SU-DHL-6 (cell line): Measurements from ENCODE around the gene GIPC1.

Experiments used
- EZH2phosphoT487 ChIP-seq: fragments of 200-600 bp; sonication (generic), shearing (Covaris generic); conservative IDR thresholded peaks from 2 replicates; pipeline ENCODE4 v1.6.1; 2018; ENCODE audit warnings: mild to moderate bottlenecking, antibody characterized with exemption, low read length, moderate library complexity, mixed read lengths
- TF ChIP-seq, protein P1 (sequence below): fragments of 200-600 bp; sonication (generic); IDR thresholded peaks from one replicate; pipeline ENCODE4 v1.5.1; 2017; ENCODE audit warnings: antibody characterized with exemption, mild to moderate bottlenecking, low read length, moderate library complexity; ENCODE audit not compliant: insufficient read depth, poor library complexity, severe bottlenecking

DNA sequence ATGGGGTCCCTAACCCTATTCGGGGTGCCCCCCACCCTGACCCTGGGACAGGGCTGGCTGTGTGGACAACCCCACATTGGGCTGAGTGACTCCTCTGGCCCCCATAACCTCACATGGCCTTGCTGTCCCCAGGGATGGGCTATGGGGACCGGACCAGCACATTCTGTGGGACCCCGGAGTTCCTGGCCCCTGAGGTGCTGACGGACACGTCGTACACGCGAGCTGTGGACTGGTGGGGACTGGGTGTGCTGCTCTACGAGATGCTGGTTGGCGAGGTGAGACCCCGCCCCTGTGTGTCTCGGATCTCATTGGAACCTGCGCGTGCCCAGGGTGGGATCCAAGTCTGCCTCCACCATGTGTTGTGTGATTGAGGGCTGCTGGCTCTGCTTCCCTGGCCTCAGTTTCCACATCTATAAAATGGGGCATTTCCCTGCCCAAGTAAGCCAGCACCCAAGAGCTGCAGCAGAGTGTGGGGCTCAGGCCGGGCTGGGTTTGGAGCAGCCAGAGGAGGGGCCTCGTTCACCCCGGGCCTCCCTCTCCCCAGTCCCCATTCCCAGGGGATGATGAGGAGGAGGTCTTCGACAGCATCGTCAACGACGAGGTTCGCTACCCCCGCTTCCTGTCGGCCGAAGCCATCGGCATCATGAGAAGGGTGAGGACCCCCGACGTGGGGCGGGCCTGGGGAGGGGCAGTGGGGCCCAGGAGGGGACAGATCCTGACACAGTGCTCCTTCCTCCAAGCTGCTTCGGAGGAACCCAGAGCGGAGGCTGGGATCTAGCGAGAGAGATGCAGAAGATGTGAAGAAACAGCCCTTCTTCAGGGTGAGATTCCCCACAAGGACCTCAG lies 25.7 kb downstream of the GIPC1 start:
- TF ChIP-seq, protein P1, sequence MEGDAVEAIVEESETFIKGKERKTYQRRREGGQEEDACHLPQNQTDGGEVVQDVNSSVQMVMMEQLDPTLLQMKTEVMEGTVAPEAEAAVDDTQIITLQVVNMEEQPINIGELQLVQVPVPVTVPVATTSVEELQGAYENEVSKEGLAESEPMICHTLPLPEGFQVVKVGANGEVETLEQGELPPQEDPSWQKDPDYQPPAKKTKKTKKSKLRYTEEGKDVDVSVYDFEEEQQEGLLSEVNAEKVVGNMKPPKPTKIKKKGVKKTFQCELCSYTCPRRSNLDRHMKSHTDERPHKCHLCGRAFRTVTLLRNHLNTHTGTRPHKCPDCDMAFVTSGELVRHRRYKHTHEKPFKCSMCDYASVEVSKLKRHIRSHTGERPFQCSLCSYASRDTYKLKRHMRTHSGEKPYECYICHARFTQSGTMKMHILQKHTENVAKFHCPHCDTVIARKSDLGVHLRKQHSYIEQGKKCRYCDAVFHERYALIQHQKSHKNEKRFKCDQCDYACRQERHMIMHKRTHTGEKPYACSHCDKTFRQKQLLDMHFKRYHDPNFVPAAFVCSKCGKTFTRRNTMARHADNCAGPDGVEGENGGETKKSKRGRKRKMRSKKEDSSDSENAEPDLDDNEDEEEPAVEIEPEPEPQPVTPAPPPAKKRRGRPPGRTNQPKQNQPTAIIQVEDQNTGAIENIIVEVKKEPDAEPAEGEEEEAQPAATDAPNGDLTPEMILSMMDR = no peak
- no peak for TF ChIP-seq EZH2phosphoT487
